Neuron (in vitro differentiated cells): ENCODE data around the gene NFYC.

ENCODE experiments used
- H2AFZ ChIP-seq: one replicate; pipeline ENCODE4 v1.6.1; 2013; ENCODE audit warnings: low read depth, mild to moderate bottlenecking, inconsistent platforms, low read length, moderate library complexity
- H3K27me3 ChIP-seq: one replicate; pipeline ENCODE4 v1.6.1; 2013; ENCODE audit warnings: low read length; ENCODE audit not compliant: insufficient read depth
- H3K36me3 ChIP-seq: one replicate; pipeline ENCODE4 v1.6.1; 2013; ENCODE audit warnings: low read length; ENCODE audit not compliant: insufficient read depth
- H3K4me1 ChIP-seq: one replicate; pipeline ENCODE4 v1.6.1; 2013; ENCODE audit warnings: low read length; ENCODE audit not compliant: insufficient read depth
- H3K4me3 ChIP-seq: 2 replicates; pipeline ENCODE4 v1.5.1; 2013; ENCODE audit warnings: mild to moderate bottlenecking, low read length, moderate library complexity
- H3K9me3 ChIP-seq: one replicate; pipeline ENCODE4 v1.6.1; 2013; ENCODE audit warnings: low read length

NFYC gene

GRCh38 chr1:40766560-40766959 lies 75.1 kb downstream of the NFYC start:
- Histone ChIP-seq H3K9me3 (no peaks in the 10 kb centered on the region), H2AFZ (no peak overlapping the region), H3K36me3 (peaks cover 90% of the 10 kb centered on the region), H3K27me3 (no peaks in the 10 kb centered on the region), H3K4me1 (no peaks in the 10 kb centered on the region), H3K4me3 (no peak overlapping the region)

- Histone ChIP-seq H3K4me3 (no peak overlapping the region), H3K9me3 (no peaks in the 10 kb centered on the region), H3K36me3 (peaks cover 86% of the 10 kb centered on the region), H3K4me1 (no peaks in the 10 kb centered on the region), H3K27me3 (no peaks in the 10 kb centered on the region), H2AFZ (no peak overlapping the region)
Measured at GRCh38 chr1:40768146-40768990, 76.9 kb downstream of the NFYC start.

DNA sequence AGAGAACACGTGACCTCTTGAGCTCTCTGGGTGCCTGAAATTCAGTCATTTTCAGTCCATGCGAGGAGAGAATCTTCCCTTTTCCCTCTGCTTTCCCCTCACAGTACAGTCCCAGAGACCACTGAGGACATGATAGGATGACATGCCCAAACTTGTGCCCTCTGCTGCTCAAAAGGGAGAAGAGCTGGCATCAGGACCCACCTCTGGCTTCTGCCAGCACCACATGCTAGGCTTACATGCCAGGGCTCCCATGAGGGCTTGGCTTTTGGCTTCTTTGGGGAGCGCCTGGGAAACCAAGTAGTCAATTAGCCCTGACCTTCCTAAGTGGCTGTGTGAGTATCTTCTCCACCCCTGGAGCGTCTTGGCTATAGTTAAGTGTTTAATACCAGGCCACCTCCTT lies 78.3 kb downstream of the NFYC start:
- H2AFZ ChIP-seq, result no peak overlapping the region
- H3K27me3 ChIP-seq, result no peaks in the 10 kb centered on the region
- H3K36me3 ChIP-seq, result peaks cover 72% of the 10 kb centered on the region
- no peaks in the 10 kb centered on the region for H3K9me3 ChIP-seq
- no peaks in the 10 kb centered on the region for H3K4me1 ChIP-seq
- no peak overlapping the region for H3K4me3 ChIP-seq

DNA sequence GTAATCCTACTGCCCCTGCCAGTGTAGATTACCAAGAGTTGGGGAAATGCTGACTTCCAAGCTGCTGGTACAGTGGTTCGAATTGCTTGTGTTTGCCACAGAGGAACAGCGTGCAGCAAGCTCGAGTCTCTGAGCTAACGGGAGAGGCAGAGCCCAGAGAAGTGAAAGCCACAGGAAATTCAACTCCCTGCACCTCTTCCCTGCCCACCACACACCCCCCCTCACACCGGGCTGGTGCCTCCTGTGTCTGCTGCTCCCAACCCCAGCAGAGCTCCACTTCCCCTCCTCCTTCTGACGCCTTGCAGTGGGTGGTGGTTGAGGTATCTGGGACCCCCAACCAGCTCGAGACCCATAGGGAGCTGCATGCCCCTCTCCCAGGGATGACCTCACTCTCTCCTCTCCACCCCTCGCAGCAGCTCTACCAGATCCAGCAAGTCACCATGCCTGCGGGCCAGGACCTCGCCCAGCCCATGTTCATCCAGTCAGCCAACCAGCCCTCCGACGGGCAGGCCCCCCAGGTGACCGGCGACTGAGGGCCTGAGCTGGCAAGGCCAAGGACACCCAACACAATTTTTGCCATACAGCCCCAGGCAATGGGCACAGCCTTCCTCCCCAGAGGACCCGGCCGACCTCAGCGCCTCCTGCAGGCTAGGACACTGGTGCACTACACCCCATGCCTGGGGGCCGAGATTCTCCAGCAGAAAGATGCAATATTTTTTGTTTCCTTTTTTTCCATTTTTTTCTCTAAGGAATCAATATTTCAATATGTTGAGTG lies 79.0 kb downstream of the NFYC start:
- Histone ChIP-seq H3K9me3 (no peaks in the 10 kb centered on the region), H3K4me1 (no peaks in the 10 kb centered on the region), H3K4me3 (no peak overlapping the region), H3K27me3 (no peaks in the 10 kb centered on the region), H3K36me3 (peaks cover 65% of the 10 kb centered on the region), H2AFZ (no peak overlapping the region)

DNA sequence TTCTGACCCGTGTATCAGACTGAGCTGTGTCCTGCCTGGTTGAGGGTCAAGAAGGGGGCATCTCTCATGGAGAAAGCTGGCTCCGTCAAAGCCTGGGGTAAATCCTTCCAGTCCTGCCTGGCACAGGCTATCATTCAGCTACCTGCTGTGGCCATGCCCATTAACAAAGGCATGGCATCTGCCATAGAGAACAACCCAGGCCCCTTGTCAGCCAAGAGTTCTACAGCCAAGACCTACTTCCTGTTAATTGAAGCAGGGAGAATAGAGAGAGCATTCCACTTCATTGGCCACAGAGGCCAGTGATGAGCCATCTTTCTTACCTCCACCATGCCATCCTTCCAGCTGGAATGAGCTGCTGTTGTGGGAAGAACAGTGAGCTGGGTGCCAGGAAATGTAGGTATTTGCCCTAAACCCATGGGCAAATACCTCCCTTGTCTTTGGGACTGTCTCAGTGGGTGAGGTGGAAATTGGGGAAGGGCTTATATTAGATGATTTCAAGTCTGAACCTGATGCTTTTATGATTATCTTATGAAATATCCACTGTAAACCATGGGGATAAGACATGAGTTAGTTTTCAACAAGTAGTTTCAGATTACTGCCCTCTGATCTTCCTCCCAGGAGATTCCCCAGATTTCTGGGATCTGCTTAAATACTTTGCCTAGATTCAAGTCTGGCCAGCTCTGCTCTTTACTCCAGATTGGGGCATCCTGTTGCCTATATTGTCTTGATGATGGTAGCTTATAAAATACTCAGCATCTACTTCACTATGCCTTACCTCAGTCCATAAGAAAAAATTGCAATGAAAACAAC lies 80.8 kb downstream of the NFYC start:
- Histone ChIP-seq H3K9me3 (peaks cover 7% of the 10 kb centered on the region), H3K4me3 (no peak overlapping the region), H3K4me1 (no peaks in the 10 kb centered on the region), H3K36me3 (peaks cover 56% of the 10 kb centered on the region), H2AFZ (no peak overlapping the region), H3K27me3 (no peaks in the 10 kb centered on the region)

DNA sequence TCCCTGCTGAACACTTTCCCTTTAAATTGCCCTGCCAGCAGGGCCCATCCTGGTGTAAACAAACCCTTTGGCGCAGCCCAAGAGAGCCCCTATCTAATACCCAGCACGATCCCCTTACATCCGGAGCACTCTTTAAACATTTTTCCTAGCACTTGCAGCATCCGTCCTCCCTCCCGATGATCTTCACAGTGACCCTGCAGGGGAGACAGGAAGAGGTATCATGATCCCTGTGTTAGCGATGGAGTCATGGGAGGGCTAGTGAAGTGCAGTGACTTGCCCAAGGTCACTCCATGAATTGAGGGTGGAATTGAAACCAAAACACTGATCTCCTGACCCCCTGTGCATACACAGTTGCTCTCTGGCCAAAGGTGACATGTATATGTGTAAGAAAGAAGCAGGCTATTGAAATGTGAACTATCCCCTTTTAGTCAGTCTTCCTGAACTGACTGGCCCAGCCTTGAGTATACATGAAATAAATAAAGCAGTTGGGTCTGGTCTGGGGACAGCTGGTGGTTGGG lies 82.3 kb downstream of the NFYC start:
- Histone ChIP-seq H3K27me3 (no peaks in the 10 kb centered on the region), H3K9me3 (peaks cover 7% of the 10 kb centered on the region), H2AFZ (no peak overlapping the region), H3K4me1 (no peaks in the 10 kb centered on the region), H3K36me3 (peaks cover 46% of the 10 kb centered on the region), H3K4me3 (no peak overlapping the region)

- Histone ChIP-seq H3K27me3 (no peaks in the 10 kb centered on the region), H3K4me3 (no peak overlapping the region), H3K4me1 (no peaks in the 10 kb centered on the region), H3K36me3 (peaks cover 40% of the 10 kb centered on the region), H2AFZ (no peak overlapping the region), H3K9me3 (peaks cover 7% of the 10 kb centered on the region)
Measured at GRCh38 chr1:40774266-40774998, 82.9 kb downstream of the NFYC start.

DNA sequence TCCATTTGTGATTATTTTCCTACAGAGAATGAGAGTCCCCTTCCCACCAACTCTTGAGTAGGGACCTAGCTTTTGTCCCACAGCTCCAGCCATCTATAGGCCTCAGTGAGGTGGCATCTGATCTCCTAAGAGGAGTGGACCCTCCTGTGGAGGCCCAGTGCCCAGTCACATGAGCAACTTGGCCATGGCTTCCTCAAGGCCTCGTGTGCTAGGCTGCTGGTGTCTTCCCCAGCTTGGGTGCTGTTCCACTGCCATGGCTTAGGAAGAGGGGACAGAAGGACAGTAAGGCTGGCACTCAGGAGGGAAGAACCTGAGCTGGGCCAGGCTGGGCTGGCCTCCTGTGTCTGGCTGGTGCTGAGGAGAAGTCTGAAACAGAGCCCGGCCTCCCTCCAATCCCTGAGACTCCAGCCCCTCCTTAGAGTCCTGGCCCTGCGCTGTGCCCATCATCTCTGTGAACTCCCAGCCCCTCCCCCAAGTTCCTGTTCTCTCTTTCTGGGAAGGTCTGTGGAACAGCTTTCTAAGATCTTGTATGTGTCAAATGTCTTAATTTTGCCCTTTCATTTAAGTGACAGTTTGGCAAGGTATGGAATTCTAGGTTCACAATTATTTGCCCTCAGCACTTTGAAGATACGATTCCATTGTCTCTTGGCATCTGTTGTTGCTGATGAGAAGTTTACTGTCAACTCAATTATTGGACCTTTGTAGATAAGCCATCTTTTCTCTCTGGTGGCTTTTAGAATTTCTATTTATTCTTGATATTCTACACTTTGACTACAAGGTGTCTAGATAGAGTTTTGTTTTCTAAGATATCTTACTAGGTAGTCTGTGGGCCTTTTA lies 85.0 kb downstream of the NFYC start:
- H2AFZ ChIP-seq, result no peak overlapping the region
- H3K36me3 ChIP-seq, result peaks cover 21% of the 10 kb centered on the region
- H3K9me3 ChIP-seq, result peaks cover 7% of the 10 kb centered on the region
- H3K27me3 ChIP-seq, result no peaks in the 10 kb centered on the region
- H3K4me3 ChIP-seq, result no peak overlapping the region
- no peaks in the 10 kb centered on the region for H3K4me1 ChIP-seq

DNA sequence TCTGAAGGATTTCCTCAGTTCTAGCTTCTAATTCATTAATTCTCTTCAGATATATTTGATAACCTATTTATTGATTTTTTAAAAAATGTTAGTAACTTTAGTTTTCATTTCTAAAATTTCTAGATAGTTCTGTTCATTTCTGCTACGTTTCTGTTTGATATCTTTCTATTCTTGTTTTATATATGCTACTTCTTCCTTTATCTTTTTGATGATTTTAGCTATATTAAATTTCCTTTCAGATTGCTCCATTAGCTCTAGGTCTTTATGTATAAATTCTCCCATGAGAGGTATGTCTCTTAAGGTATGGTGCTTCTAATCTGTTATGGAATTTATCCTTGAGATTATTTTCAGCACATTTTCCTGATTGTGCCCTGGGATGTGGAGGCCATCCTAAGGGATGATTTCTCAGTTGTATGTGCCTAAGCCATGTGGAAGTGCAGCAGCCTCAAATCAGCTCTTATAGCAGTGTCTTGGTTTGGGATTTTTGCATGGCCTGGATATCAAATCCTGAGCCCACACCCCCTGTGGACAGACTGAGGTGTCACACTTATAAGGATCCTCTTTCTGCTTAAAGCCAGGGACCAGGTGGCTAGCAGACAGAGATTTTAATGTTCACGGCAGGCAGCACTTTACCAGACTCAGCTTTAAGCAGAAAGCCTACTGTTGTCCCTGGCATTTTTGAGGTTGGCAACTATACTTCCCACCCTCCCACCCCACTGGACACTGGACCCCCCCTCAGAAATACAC lies 85.9 kb downstream of the NFYC start:
- no peak overlapping the region for H2AFZ ChIP-seq
- peaks cover 7% of the 10 kb centered on the region for H3K9me3 ChIP-seq
- peaks cover 5% of the 10 kb centered on the region for H3K4me1 ChIP-seq
- H3K4me3 ChIP-seq, result no peak overlapping the region
- H3K36me3 ChIP-seq, result peaks cover 13% of the 10 kb centered on the region
- H3K27me3 ChIP-seq, result peaks cover 3% of the 10 kb centered on the region

- H3K4me1 ChIP-seq, result peaks cover 23% of the 10 kb centered on the region
- H3K36me3 ChIP-seq, result peaks cover 8% of the 10 kb centered on the region
- peaks cover 7% of the 10 kb centered on the region for H3K9me3 ChIP-seq
- peaks cover 26% of the 10 kb centered on the region for H3K27me3 ChIP-seq
- H3K4me3 ChIP-seq, result no peak overlapping the region
- no peak overlapping the region for H2AFZ ChIP-seq
Measured at GRCh38 chr1:40780678-40781607, 89.4 kb downstream of the NFYC start.
